H1 (cell line): ENCODE data around the gene TNIK. TPM values are rescaled to one million over a fixed set of nuclear protein-coding genes. Genes with fewer than 3 reads are reported as not detected.

Source experiments
- CTCF ChIA-PET: fragments of 300-600 bp; sonication (Branson Sonifier 250); formaldehyde crosslinking; loops from one replicate; lab custom pipeline; 2021; ENCODE audit not compliant: partially characterized antibody; lab: Charles Lee
- POLR2A ChIA-PET: fragments of 300-600 bp; sonication (Branson Sonifier 250); formaldehyde crosslinking; loops from one replicate; lab custom pipeline; 2021; ENCODE audit warnings: inconsistent platforms; ENCODE audit not compliant: partially characterized antibody; lab: Charles Lee
- DNase-seq, 2 experiments: peaks; one replicate each; pipeline versions ENCODE4 v3.0.0 to v3.0.0-alpha.2; 2010 to 2022; ENCODE audit warnings: low spot score in 2 of 2, low read depth in 1 of 2, mixed read lengths in 1 of 2
- FAIRE-seq: peaks from 2 replicates; lab custom pipeline; 2011; peaks lifted over from hg19 to GRCh38; lab: Jason Lieb, UNC
- H2AFZ ChIP-seq: 2 replicates; pipeline ENCODE4 v1.8.1; 2012; ENCODE audit warnings: low read length, inconsistent platforms
- H2AK5ac ChIP-seq: 2 replicates; pipeline ENCODE4 v1.6.1; 2013; ENCODE audit warnings: low read depth, low read length
- H2BK120ac ChIP-seq: replicated peaks from 2 replicates; pipeline ENCODE3; 2013; ENCODE audit warnings: low read depth, low read length, inconsistent platforms
- H2BK12ac ChIP-seq: 2 replicates; pipeline ENCODE4 v1.6.1; 2013; ENCODE audit warnings: low read depth, low read length
- H2BK15ac ChIP-seq: 2 replicates; pipeline ENCODE4 v1.6.1; 2013; ENCODE audit warnings: low read length
- H2BK20ac ChIP-seq: 2 replicates; pipeline ENCODE4 v1.6.1; 2013; ENCODE audit warnings: low read length
- H2BK5ac ChIP-seq: 2 replicates; pipeline ENCODE4 v1.6.1; 2013; ENCODE audit warnings: low read depth, low read length
- H3K14ac ChIP-seq: 2 replicates; pipeline ENCODE4 v1.6.1; 2013; ENCODE audit warnings: inconsistent platforms; ENCODE audit not compliant: insufficient read length
- H3K18ac ChIP-seq: 2 replicates; pipeline ENCODE4 v1.6.1; 2013; ENCODE audit warnings: low read length; ENCODE audit errors: extremely low read depth
- H3K23ac ChIP-seq: 2 replicates; pipeline ENCODE4 v1.6.1; 2013; ENCODE audit warnings: inconsistent platforms; ENCODE audit not compliant: insufficient read length
- H3K23me2 ChIP-seq: 2 replicates; pipeline ENCODE4 v1.6.1; 2013; ENCODE audit warnings: low read depth, low read length
- H3K27ac ChIP-seq: 2 replicates; pipeline ENCODE4 v1.6.1; 2011; ENCODE audit warnings: low read depth, low read length, inconsistent platforms
- H3K27me3 ChIP-seq, 4 experiments: replicated peaks in 1 of 4; 1 replicate in 1 of 4; 2 replicates in 3 of 4; pipeline versions ENCODE4 v1.6.1 to v1.8.1; 2011 to 2013; ENCODE audit warnings: low read length in 3 of 4, mild to moderate bottlenecking in 3 of 4, inconsistent platforms in 2 of 4, mixed read lengths in 2 of 4, moderate library complexity in 1 of 4; ENCODE audit not compliant: control insufficient read depth in 3 of 4, insufficient read depth in 3 of 4; ENCODE audit errors: extremely low read depth in 1 of 4
- H3K36me3 ChIP-seq, 4 experiments: 2 replicates each; pipeline versions ENCODE4 v1.6.1 to v1.8.1; 2011 to 2013; ENCODE audit warnings: mild to moderate bottlenecking in 4 of 4, low read length in 3 of 4, moderate library complexity in 2 of 4, control low read depth in 1 of 4, inconsistent platforms in 1 of 4; ENCODE audit not compliant: insufficient read depth in 4 of 4, control insufficient read depth in 2 of 4
- H3K4ac ChIP-seq: replicated peaks from 2 replicates; pipeline ENCODE3; 2013; ENCODE audit warnings: low read length, low read depth, mixed read lengths, inconsistent platforms; ENCODE audit not compliant: insufficient read length
- H3K4me1 ChIP-seq, 4 experiments: replicated peaks in 1 of 4; 1 replicate in 1 of 4; 2 replicates in 3 of 4; pipeline versions ENCODE4 v1.6.1 to v1.8.1; 2011 to 2013; ENCODE audit warnings: low read length in 3 of 4, inconsistent platforms in 2 of 4, mixed read lengths in 1 of 4; ENCODE audit not compliant: insufficient read depth in 4 of 4, control insufficient read depth in 3 of 4
- H3K4me2 ChIP-seq, 2 experiments: 2 replicates each; pipeline versions ENCODE4 v1.6.1 to v1.8.1; 2011 to 2013; ENCODE audit warnings: low read depth in 2 of 2, low read length in 2 of 2, control low read depth in 1 of 2, inconsistent platforms in 1 of 2, mild to moderate bottlenecking in 1 of 2; ENCODE audit not compliant: insufficient read depth in 1 of 2
- H3K4me3 ChIP-seq, 4 experiments: fragments of 200-600, 300-600 bp in 1 of 4; sonication (generic), shearing (Covaris generic), sonication (Bioruptor Twin) in 1 of 4; 2 replicates each; pipeline versions ENCODE4 v1.5.1 to v1.8.1; 2011 to 2016; ENCODE audit warnings: low read length in 4 of 4, low read depth in 3 of 4, control low read depth in 2 of 4, inconsistent platforms in 2 of 4, mild to moderate bottlenecking in 2 of 4, mixed read lengths in 1 of 4, moderate library complexity in 1 of 4; ENCODE audit not compliant: insufficient read depth in 2 of 4; ENCODE audit errors: extremely low read depth in 1 of 4
- H3K56ac ChIP-seq: replicated peaks from 2 replicates; pipeline ENCODE3; 2013; ENCODE audit warnings: low read depth, mild to moderate bottlenecking, mixed read lengths, low read length, inconsistent platforms; ENCODE audit not compliant: insufficient read length
- H3K79me1 ChIP-seq: 2 replicates; pipeline ENCODE4 v1.6.1; 2013; ENCODE audit warnings: low read depth, low read length, control low read depth
- H3K79me2 ChIP-seq, 2 experiments: 2 replicates each; pipeline versions ENCODE4 v1.6.1 to v1.8.1; 2012 to 2013; ENCODE audit warnings: low read length in 2 of 2, mild to moderate bottlenecking in 2 of 2, inconsistent platforms in 1 of 2; ENCODE audit not compliant: insufficient read depth in 2 of 2, control insufficient read depth in 1 of 2
- H3K9ac ChIP-seq, 4 experiments: replicated peaks in 1 of 4; 1 replicate in 1 of 4; 2 replicates in 3 of 4; pipeline versions ENCODE4 v1.6.1 to v1.8.1; 2011 to 2013; ENCODE audit warnings: low read depth in 3 of 4, low read length in 3 of 4, control low read depth in 2 of 4, mild to moderate bottlenecking in 2 of 4, moderate library complexity in 2 of 4, inconsistent platforms in 1 of 4; ENCODE audit errors: extremely low read depth in 1 of 4
- H3K9me3 ChIP-seq, 2 experiments: 2 replicates each; pipeline versions ENCODE4 v1.6.1 to v1.8.1; 2012 to 2013; ENCODE audit warnings: mild to moderate bottlenecking in 2 of 2, moderate library complexity in 2 of 2, control low read depth in 1 of 2, inconsistent platforms in 1 of 2, low read depth in 1 of 2, low read length in 1 of 2, mixed read lengths in 1 of 2; ENCODE audit not compliant: insufficient read depth in 2 of 2
- H4K20me1 ChIP-seq, 2 experiments: replicated peaks in 1 of 2; 2 replicates each; pipeline versions ENCODE3 to v1.8.1; 2011 to 2013; ENCODE audit warnings: inconsistent platforms in 2 of 2, low read length in 2 of 2, mild to moderate bottlenecking in 1 of 2; ENCODE audit not compliant: insufficient read depth in 2 of 2, control insufficient read depth in 1 of 2
- H4K5ac ChIP-seq: 2 replicates; pipeline ENCODE4 v1.6.1; 2013; ENCODE audit warnings: low read length, low read depth, mixed read lengths, inconsistent platforms; ENCODE audit not compliant: insufficient read length
- H4K8ac ChIP-seq: 2 replicates; pipeline ENCODE4 v1.8.0; 2013; ENCODE audit warnings: mild to moderate bottlenecking, moderate library complexity, low read length, inconsistent platforms; ENCODE audit not compliant: insufficient read depth; ENCODE audit errors: extremely low read depth
- H4K91ac ChIP-seq: replicated peaks from 2 replicates; pipeline ENCODE3; 2013; ENCODE audit warnings: low read length, mixed read lengths, inconsistent platforms; ENCODE audit not compliant: insufficient read length
- FOSL1 ChIP-seq: IDR thresholded peaks from 2 replicates; pipeline ENCODE4 v1.6.1; 2011; ENCODE audit warnings: mild to moderate bottlenecking, low read depth, low read length, moderate library complexity; ENCODE audit not compliant: insufficient read depth
- WGBS, 2 experiments: shearing (Covaris generic) in 1 of 2; methylation state at CpG; one replicate each; pipeline versions ENCODE4 v1.1.6 to v1.1.7; 2013 to 2015; ENCODE audit warnings: low lambda C conversion rate in 2 of 2, mixed read lengths in 2 of 2, inconsistent platforms in 1 of 2, low coverage in 1 of 2, missing lambda C conversion rate in 1 of 2; ENCODE audit not compliant: insufficient replicate concordance in 2 of 2, insufficient coverage in 1 of 2, insufficient read length in 1 of 2; ENCODE audit errors: extremely low coverage in 1 of 2, missing lambda C conversion rate in 1 of 2; 5-methylcytosine and 5-hydroxymethylcytosine counted together
- polyA plus RNA-seq, 7 experiments: library from polyadenylated mRNA; depleted of rRNA in 3 of 7; stranded (reverse) in 5 of 7; unstranded in 2 of 7; fragments of >200 nt in 5 of 7; fragments of 200-250 nt in 2 of 7; gene quantifications; 1 replicate in 5 of 7; 2 replicates in 1 of 7; 4 replicates in 1 of 7; pipeline versions ENCODE4 v1.2.1 to v1.2.3, GENCODE V29; 2011 to 2013; ENCODE audit warnings: missing spikeins in 2 of 7, mixed read lengths in 2 of 7
- total RNA-seq: library from RNA; stranded (reverse); fragmentation: NEBNext Ultra II Directional; extraction: Animal tissue kit (Norgen Biotek cat#: 25700); gene quantifications from 2 replicates; pipeline ENCODE4 v1.2.1, GENCODE V29; 2021

The TNIK gene
- total and polyA plus RNA-seq, 2 of the 8 experiments (the other 6 are each of a cell fraction or from before 2014, with no cell fraction given), result 7.4 to 42.0 TPM

GRCh38 chr3:171021377-171021776 is 438.8 kb downstream of the TNIK start:
- Histone ChIP-seq H4K8ac (no peak overlapping the region), H2AFZ (no peak overlapping the region), H2BK20ac (no peak overlapping the region), H3K4me1 (no peaks in the 10 kb centered on the region), H4K20me1 (no peaks in the 10 kb centered on the region), H2BK5ac (no peak overlapping the region), H2BK12ac (no peak overlapping the region), H3K18ac (no peak overlapping the region), H4K5ac (no peak overlapping the region), H2BK15ac (no peak overlapping the region), H3K36me3 (no peaks in the 10 kb centered on the region), H3K23ac (no peak overlapping the region), H3K9ac (no peak overlapping the region), H3K27me3 (no peaks in the 10 kb centered on the region), H3K79me1 (no peaks in the 10 kb centered on the region), H3K4me2 (no peak overlapping the region), H4K91ac (no peak overlapping the region), H3K4ac (no peak overlapping the region), H3K9me3 (no peaks in the 10 kb centered on the region), H3K56ac (no peak overlapping the region), H3K23me2 (no peaks in the 10 kb centered on the region), H3K27ac (no peak overlapping the region), H3K79me2 (no peaks in the 10 kb centered on the region), H2BK120ac (no peak overlapping the region), H3K14ac (no peak overlapping the region), H3K4me3 (no peak overlapping the region), H2AK5ac (no peak overlapping the region)
- no peak for TF ChIP-seq FOSL1
- POLR2A ChIA-PET, result no interaction called here
- CTCF ChIA-PET, result no interaction called here
- 92% methylated on average over 4 of the region's 4 CpGs; no CpG with 5 or more reads in 1 of the 2 experiments for WGBS, 2 experiments
- no peak for DNase-seq
- no peak for FAIRE-seq
